CD14-positive monocyte (primary cell): ENCODE data around the gene ALG10B. TPM values are rescaled to one million over a fixed set of nuclear protein-coding genes. Genes with fewer than 3 reads are reported as not detected.

Experiments
- DNase-seq, 3 donors: peaks; one replicate each; pipeline ENCODE4 v3.0.0-alpha.2; 2011 to 2022
- H2AFZ ChIP-seq: 2 replicates; pipeline ENCODE4 v1.6.0; 2012; ENCODE audit warnings: mild to moderate bottlenecking, low read depth, low read length, inconsistent platforms; ENCODE audit not compliant: insufficient read depth, poor library complexity, severe bottlenecking
- H3K27ac ChIP-seq, 2 donors: 1 replicate in 1 of 2; 2 replicates in 1 of 2; pipeline ENCODE4 v1.5.1; 2012 to 2013; ENCODE audit warnings: low read length in 2 of 2, control low read depth in 1 of 2, inconsistent platforms in 1 of 2, low read depth in 1 of 2, mild to moderate bottlenecking in 1 of 2
- H3K27me3 ChIP-seq, 2 donors: one replicate each; pipeline versions ENCODE4 v1.6.0 to v1.6.1; 2011 to 2013; ENCODE audit warnings: low read length in 2 of 2; ENCODE audit not compliant: control insufficient read depth in 2 of 2, insufficient read depth in 2 of 2
- H3K36me3 ChIP-seq, 2 donors: replicated peaks in 1 of 2; 1 replicate in 1 of 2; 2 replicates in 1 of 2; pipeline versions ENCODE4 v1.5.1 to v1.6.1; 2012 to 2013; ENCODE audit warnings: low read length in 2 of 2, control low read depth in 1 of 2, inconsistent platforms in 1 of 2, mild to moderate bottlenecking in 1 of 2; ENCODE audit not compliant: insufficient read depth in 2 of 2, control insufficient read depth in 1 of 2
- H3K4me1 ChIP-seq, 2 donors: 1 replicate in 1 of 2; 2 replicates in 1 of 2; pipeline versions ENCODE4 v1.5.1 to v1.6.1; 2012 to 2013; ENCODE audit warnings: low read length in 2 of 2, control low read depth in 1 of 2, inconsistent platforms in 1 of 2, mild to moderate bottlenecking in 1 of 2, moderate library complexity in 1 of 2; ENCODE audit not compliant: insufficient read depth in 2 of 2, control insufficient read depth in 1 of 2
- H3K4me2 ChIP-seq: replicated peaks from 2 replicates; pipeline ENCODE3; 2012; ENCODE audit warnings: low read length, moderate library complexity, mild to moderate bottlenecking; ENCODE audit not compliant: poor library complexity, severe bottlenecking; ENCODE audit errors: extremely low read depth
- H3K4me3 ChIP-seq, 3 experiments: fragments of 200-600 bp in 1 of 3; sonication (generic) in 1 of 3; replicated peaks in 1 of 3; 1 replicate in 2 of 3; 2 replicates in 1 of 3; pipeline ENCODE4 v1.5.1; 2011 to 2013; ENCODE audit warnings: low read length in 3 of 3, mild to moderate bottlenecking in 3 of 3, control low read depth in 2 of 3, low read depth in 2 of 3, inconsistent platforms in 1 of 3, moderate library complexity in 1 of 3
- H3K79me2 ChIP-seq: 2 replicates; pipeline ENCODE4 v1.6.0; 2012; ENCODE audit warnings: mild to moderate bottlenecking, control low read depth, inconsistent platforms, low read length, moderate library complexity; ENCODE audit not compliant: insufficient read depth
- H3K9ac ChIP-seq: 2 replicates; pipeline ENCODE4 v1.6.0; 2017; ENCODE audit warnings: low read length, mild to moderate bottlenecking; ENCODE audit not compliant: insufficient read depth, poor library complexity, severe bottlenecking
- H3K9me3 ChIP-seq, 2 donors: replicated peaks in 1 of 2; 1 replicate in 1 of 2; 2 replicates in 1 of 2; pipeline versions ENCODE4 v1.5.1 to v1.6.1; 2012 to 2013; ENCODE audit warnings: low read length in 2 of 2, control low read depth in 1 of 2; ENCODE audit not compliant: control insufficient read depth in 1 of 2, insufficient read depth in 1 of 2
- H4K20me1 ChIP-seq: 2 replicates; pipeline ENCODE4 v1.6.0; 2012; ENCODE audit warnings: mild to moderate bottlenecking, low read length, control low read depth, moderate library complexity; ENCODE audit not compliant: insufficient read depth
- H3K27ac Mint-ChIP-seq, 7 donors: one replicate each; pipeline ENCODE4 v1.8.0; 2020; ENCODE audit warnings: mild to moderate bottlenecking in 7 of 7, mixed read lengths in 7 of 7, moderate library complexity in 6 of 7, inconsistent platforms in 2 of 7
- H3K27me3 Mint-ChIP-seq, 3 donors: one replicate each; pipeline ENCODE4 v1.8.0; 2021 to 2022; ENCODE audit warnings: low read depth in 3 of 3, mild to moderate bottlenecking in 3 of 3, mixed read lengths in 3 of 3, moderate library complexity in 3 of 3, inconsistent platforms in 1 of 3
- H3K36me3 Mint-ChIP-seq, 2 donors: one replicate each; pipeline ENCODE4 v1.8.0; 2020; ENCODE audit warnings: mixed read lengths in 2 of 2, inconsistent platforms in 1 of 2, mild to moderate bottlenecking in 1 of 2
- H3K4me1 Mint-ChIP-seq: one replicate; pipeline ENCODE4 v1.8.0; 2020; ENCODE audit warnings: mild to moderate bottlenecking, mixed read lengths
- H3K4me3 Mint-ChIP-seq, 2 donors: one replicate each; pipeline ENCODE4 v1.8.0; 2020; ENCODE audit warnings: mild to moderate bottlenecking in 2 of 2, mixed read lengths in 2 of 2, moderate library complexity in 1 of 2
- H3K9me3 Mint-ChIP-seq, 7 donors: one replicate each; pipeline ENCODE4 v1.8.0; 2020 to 2022; ENCODE audit warnings: mixed read lengths in 7 of 7, mild to moderate bottlenecking in 6 of 7, moderate library complexity in 6 of 7, inconsistent platforms in 2 of 7
- CTCF ChIP-seq: fragments of 200-600 bp; IDR thresholded peaks from one replicate; pipeline ENCODE4 v1.8.0; 2022; ENCODE audit warnings: antibody characterized with exemption, mild to moderate bottlenecking
- WGBS: methylation state at CpG from one replicate; pipeline ENCODE4 v1.1.5; 2013; ENCODE audit warnings: missing lambda C conversion rate; ENCODE audit not compliant: insufficient coverage; 5-methylcytosine and 5-hydroxymethylcytosine counted together
- intact Hi-C, 2 donors: fragments of 100-400 bp; cut with micrococcal nuclease; formaldehyde crosslinking; loops; one replicate each; pipeline versions ENCODE4 v1.15.0 to v1.15.1; 2023
- polyA plus RNA-seq, 3 donors: library from polyadenylated mRNA; depleted of rRNA in 1 of 3; unstranded in 2 of 3; stranded (reverse) in 1 of 3; fragments of 300-500 nt in 2 of 3; fragments of >200 nt in 1 of 3; fragmentation: Illumina TruSeq in 2 of 3; gene quantifications; 1 replicate in 2 of 3; 2 replicates in 1 of 3; pipeline ENCODE4 v1.2.3, GENCODE V29; 2012 to 2021

ALG10B gene
- polyA plus RNA-seq, 3 donors, result 1.2 to 2.2 (median 1.6) TPM

- peaks cover 0 to 6% (median 2%) of the 10 kb centered on the region in 7 donors for H3K9me3 Mint-ChIP-seq
- 90% methylated on average over 3 of the region's 4 CpGs for whole genome bisulfite sequencing
- no peak overlapping the region for H3K27ac Mint-ChIP-seq
- no peak overlapping the region for H3K4me3 Mint-ChIP-seq
- no peaks in the 10 kb centered on the region for H3K79me2 ChIP-seq
- intact Hi-C loops, result no loop called here
- H3K4me2 ChIP-seq, result no peak overlapping the region
- H3K4me3 ChIP-seq, result no peak overlapping the region
- H3K4me1 Mint-ChIP-seq, result peaks cover 9% of the 10 kb centered on the region
- H2AFZ ChIP-seq, result no peak overlapping the region
- no peak overlapping the region for H3K9ac ChIP-seq
- H4K20me1 ChIP-seq, result no peaks in the 10 kb centered on the region
- H3K27me3 ChIP-seq, result no peaks in the 10 kb centered on the region
- no peak for TF ChIP-seq CTCF
- H3K36me3 Mint-ChIP-seq, result no peaks in the 10 kb centered on the region
- no peaks in the 10 kb centered on the region for H3K9me3 ChIP-seq
- DNase-seq, result no peak
- H3K4me1 ChIP-seq, result peaks cover 13% of the 10 kb centered on the region in 2 donors
- H3K36me3 ChIP-seq, result no peaks in the 10 kb centered on the region
- peaks cover 0 to 2% (median 0%) of the 10 kb centered on the region in 3 donors for H3K27me3 Mint-ChIP-seq
- H3K27ac ChIP-seq, result no peak overlapping the region
These were observed 50.9 kb downstream of the ALG10B start for GRCh38 chr12:38367506-38367905.

GRCh38 chr12:38370311-38370710 is 53.7 kb downstream of the ALG10B start:
- Histone ChIP-seq H3K9me3 (peaks cover 5 to 14% of the 10 kb centered on the region in 2 donors), H3K9ac (no peak overlapping the region), H2AFZ (no peak overlapping the region), H3K27me3 (no peaks in the 10 kb centered on the region), H3K79me2 (no peaks in the 10 kb centered on the region), H3K4me1 (peaks cover 13% of the 10 kb centered on the region in 2 donors), H3K36me3 (no peaks in the 10 kb centered on the region), H3K4me2 (no peak overlapping the region), H3K4me3 (no peak overlapping the region), H4K20me1 (no peaks in the 10 kb centered on the region), H3K27ac (no peak overlapping the region)
- Mint-ChIP-seq H3K27ac (no peak overlapping the region), H3K4me1 (peaks cover 9% of the 10 kb centered on the region), H3K36me3 (no peaks in the 10 kb centered on the region), H3K9me3 (peaks cover 5 to 14% (median 10%) of the 10 kb centered on the region in 7 donors), H3K4me3 (no peak overlapping the region), H3K27me3 (peaks cover 0 to 2% (median 0%) of the 10 kb centered on the region in 3 donors)
- no peak for TF ChIP-seq CTCF
- no CpG with 5 or more reads among the region's 4 CpGs for WGBS
- DNase-seq, result no peak
- intact Hi-C loops, result no loop called here
